ENCODE measurements around the gene CBL.

Gene CBL

GRCh38 chr11:119315131-119316015, 109.2 kb downstream of the CBL start:
- DNase-seq: peak; percentile 80

GRCh38 chr11:119316016-119316728, 110.0 kb downstream of the CBL start:
- DNase-seq: peak; percentile 80

- peak; percentile 81 for DNase-seq
These were observed 110.8 kb downstream of the CBL start, which contains the start of gene MCAM for GRCh38 chr11:119316729-119317591. MCAM (minus strand) TSS chr11:119317130; CDS start chr11:119317101, 29 bp downstream.

- no peak for DNase-seq
These were observed 111.6 kb downstream of the CBL start for GRCh38 chr11:119317592-119318239.

GRCh38 chr11:119318240-119319135, 112.3 kb downstream of the CBL start:
- peak; percentile 76 for DNase-seq

GRCh38 chr11:119319136-119319699, 113.1 kb downstream of the CBL start:
- DNase-seq: no peak

- DNase-seq: no peak
These were observed 113.6 kb downstream of the CBL start for GRCh38 chr11:119319700-119320239.

GRCh38 chr11:119320240-119320775, 114.2 kb downstream of the CBL start:
- peak; percentile 72 for DNase-seq

- DNase-seq: peak; percentile 85
These were observed 114.8 kb downstream of the CBL start for GRCh38 chr11:119320776-119321524.

- no peak for DNase-seq
These were observed 116.2 kb downstream of the CBL start for GRCh38 chr11:119322360-119322739.

- DNase-seq: no peak
These were observed 116.9 kb downstream of the CBL start for GRCh38 chr11:119322921-119323531.

- peak; percentile 78 for DNase-seq
These were observed 117.4 kb downstream of the CBL start for GRCh38 chr11:119323532-119324033.

GRCh38 chr11:119324189-119324588, 118.0 kb downstream of the CBL start:
- DNase-seq: no peak

GRCh38 chr11:119329320-119329719, 123.2 kb downstream of the CBL start:
- DNase-seq: no peak

- no peak for DNase-seq
These were observed 124.1 kb downstream of the CBL start for GRCh38 chr11:119330237-119330636.

GRCh38 chr11:119332111-119332765, 126.1 kb downstream of the CBL start:
- DNase-seq: no peak

- DNase-seq: peak; percentile 97
These were observed 128.2 kb downstream of the CBL start, which contains the start of gene RNF26 for GRCh38 chr11:119334174-119334930. RNF26 (plus strand) TSS chr11:119334527; CDS start chr11:119335123, 596 bp downstream.
